ENCODE measurements around the gene PARD3. TPM values are rescaled to one million over a fixed set of nuclear protein-coding genes. Genes with fewer than 3 reads are reported as not detected.
A peak's percentile ranks its signal among the peaks of the same experiment; 100 is the strongest.

PARD3 gene
- total RNA-seq, 1 experiment from 2014 or later: 50.0 TPM

GRCh38 chr10:34177445-34177844 lies 637.7 kb downstream of the PARD3 start:
- no peaks in the 10 kb centered on the region for H3K36me3 ChIP-seq
- DNase-seq: no peak
- no peaks in the 10 kb centered on the region for H3K27me3 ChIP-seq
- H3K9me3 ChIP-seq: no peaks in the 10 kb centered on the region
- no peak overlapping the region for H3K4me3 ChIP-seq

DNA sequence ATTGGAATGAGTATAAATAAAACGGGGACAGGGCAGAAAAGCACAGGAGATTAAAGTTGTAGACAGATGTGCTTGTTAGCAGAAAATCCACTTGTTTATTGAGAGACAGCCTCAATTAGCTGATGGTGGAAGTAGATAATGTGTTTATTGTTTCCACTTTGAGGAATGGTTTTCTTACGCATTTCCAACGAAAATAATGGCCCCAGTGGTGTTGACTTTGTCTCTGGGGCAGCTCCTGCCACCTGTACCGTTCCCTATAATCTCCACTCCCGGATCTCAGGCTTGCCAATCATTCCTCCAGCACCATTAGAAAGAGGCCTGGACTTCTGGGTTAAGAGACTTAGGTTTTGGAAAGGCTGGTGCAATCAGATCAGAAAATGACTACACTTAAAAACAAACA lies 638.7 kb downstream of the PARD3 start:
- Histone ChIP-seq H3K36me3 (no peaks in the 10 kb centered on the region), H3K4me3 (no peak overlapping the region), H3K9me3 (no peaks in the 10 kb centered on the region), H3K27me3 (no peaks in the 10 kb centered on the region)
- no peak for DNase-seq

DNA sequence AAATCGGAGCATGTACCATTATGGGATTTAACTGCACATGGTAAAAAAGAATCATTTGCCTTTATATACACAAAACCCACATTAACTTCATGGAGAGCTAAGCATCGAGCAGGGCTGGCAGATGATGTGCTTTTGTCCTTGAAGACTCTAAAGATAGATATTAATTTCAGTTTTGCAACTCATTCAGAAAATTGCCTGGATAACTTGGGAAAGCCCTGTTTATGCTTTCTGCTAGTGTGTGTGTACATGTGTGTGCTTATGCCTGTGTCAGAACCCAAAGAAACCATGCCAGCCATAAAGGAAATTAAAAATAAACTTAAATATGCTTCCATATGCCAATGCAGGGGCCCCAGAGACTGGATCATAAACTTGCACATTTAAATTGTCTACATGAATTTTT lies 640.0 kb downstream of the PARD3 start:
- Histone ChIP-seq H3K4me3 (no peak overlapping the region), H3K27me3 (no peaks in the 10 kb centered on the region), H3K36me3 (no peaks in the 10 kb centered on the region), H3K9me3 (no peaks in the 10 kb centered on the region)
- no peak for DNase-seq

DNA sequence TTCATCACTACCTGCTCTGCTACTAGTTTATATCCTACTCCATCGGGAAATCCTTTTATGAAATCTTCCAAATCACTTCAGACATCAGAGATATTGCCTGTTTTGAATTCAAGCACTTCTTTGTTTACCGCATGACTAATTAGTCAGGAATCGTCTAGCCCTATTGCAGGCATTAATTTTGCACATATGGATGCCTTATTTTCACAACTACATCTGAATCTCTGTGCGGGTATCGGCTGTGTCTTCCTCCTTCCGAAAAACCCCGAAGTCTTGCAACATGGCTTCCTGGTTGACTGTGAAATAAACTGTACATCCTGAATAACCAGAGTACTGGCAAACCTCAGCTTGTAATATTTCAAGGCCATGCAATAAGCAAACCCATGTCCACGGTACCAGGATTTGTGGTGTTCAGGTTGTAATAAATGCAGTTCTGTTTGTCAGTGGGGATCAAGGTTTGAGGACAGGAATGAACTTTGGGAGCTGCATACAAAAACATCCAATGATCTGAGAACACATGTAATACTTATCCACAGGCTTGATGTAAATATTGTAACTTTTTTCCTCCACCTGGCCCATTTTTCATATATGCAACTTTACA lies 642.1 kb downstream of the PARD3 start:
- Histone ChIP-seq H3K4me3 (no peak overlapping the region), H3K36me3 (no peaks in the 10 kb centered on the region), H3K9me3 (no peaks in the 10 kb centered on the region), H3K27me3 (no peaks in the 10 kb centered on the region)
- no peak for DNase-seq

DNA sequence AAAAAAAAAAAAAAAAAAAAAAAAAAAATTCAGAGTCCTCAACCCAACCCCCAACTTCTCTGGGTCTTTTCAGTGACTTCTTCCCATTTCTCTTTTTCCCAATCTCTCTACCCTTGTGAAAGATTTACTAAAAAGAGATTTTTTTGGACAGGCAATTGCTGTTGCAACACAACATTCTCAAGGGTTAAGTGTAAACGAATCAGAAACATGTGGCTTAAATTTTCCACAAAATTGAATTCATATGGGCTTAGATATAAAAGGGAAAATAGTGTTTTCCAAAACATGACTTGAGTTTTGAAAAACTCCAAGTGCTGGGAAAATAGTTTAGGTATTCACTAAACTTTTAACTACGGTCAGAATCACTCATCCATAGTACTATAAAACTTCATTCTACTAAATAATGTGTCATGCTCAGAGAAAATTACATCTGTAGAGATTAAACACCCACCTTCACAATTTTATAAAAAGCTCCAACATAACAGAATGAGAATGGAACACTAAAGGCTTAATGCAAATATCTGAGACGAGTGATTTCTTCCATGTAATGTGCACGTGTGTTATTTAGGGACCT lies 643.1 kb downstream of the PARD3 start:
- no peak for DNase-seq

DNA sequence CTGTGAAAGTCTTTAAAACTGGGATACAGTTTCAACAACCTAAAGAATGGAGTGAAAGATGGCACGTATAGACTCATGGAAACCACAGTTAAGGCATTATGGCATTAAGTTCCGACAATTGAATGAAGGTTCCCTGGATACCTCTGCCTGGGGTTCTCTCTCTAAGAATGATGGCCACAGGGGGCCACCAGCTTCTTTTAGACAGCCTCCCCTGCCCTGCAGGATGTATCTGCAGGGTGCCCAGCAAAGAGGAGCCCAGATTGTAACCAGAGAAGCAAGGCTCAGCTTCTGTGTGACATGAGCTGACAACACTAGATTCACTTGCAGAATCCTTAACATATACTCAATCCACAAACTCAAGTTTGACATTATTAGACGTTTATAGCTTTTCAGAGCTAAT lies 645.4 kb downstream of the PARD3 start:
- no peaks in the 10 kb centered on the region for H3K9me3 ChIP-seq
- DNase-seq: no peak
- H3K4me3 ChIP-seq: no peak overlapping the region
- H3K36me3 ChIP-seq: no peaks in the 10 kb centered on the region
- no peaks in the 10 kb centered on the region for H3K27me3 ChIP-seq

More for the DNA sequence above, 643.1 kb downstream of the PARD3 start:
- Histone ChIP-seq H3K4me3 (no peak overlapping the region), H3K9me3 (no peaks in the 10 kb centered on the region), H3K36me3 (no peaks in the 10 kb centered on the region), H3K27me3 (no peaks in the 10 kb centered on the region)

- Histone ChIP-seq H3K9me3 (no peaks in the 10 kb centered on the region), H3K4me3 (no peak overlapping the region), H3K36me3 (no peaks in the 10 kb centered on the region), H3K27me3 (no peaks in the 10 kb centered on the region)
- no peak for DNase-seq
These were observed 646.0 kb downstream of the PARD3 start for GRCh38 chr10:34169131-34169530.

DNA sequence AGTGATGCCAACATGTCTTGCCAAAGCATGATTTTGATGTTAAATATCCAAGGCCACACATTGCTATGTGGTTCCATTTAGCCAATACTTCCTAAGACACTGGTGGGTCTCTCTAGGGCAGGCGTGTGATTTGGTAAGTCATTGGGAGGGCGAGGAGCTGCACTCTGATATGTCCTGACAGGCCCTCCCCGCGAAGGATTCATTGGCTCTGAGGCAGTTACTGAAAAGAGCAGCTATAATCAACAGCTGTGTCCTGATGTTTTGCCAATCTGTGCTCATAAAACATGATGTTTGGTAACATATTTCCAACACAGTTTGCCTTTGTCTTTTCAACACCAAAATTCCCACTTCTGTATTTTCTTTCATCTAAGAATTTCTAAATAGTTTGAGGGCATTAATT lies 646.7 kb downstream of the PARD3 start:
- Histone ChIP-seq H3K4me3 (no peak overlapping the region), H3K9me3 (no peaks in the 10 kb centered on the region), H3K27me3 (no peaks in the 10 kb centered on the region), H3K36me3 (no peaks in the 10 kb centered on the region)
- no peak for DNase-seq

- no peaks in the 10 kb centered on the region for H3K27me3 ChIP-seq
- H3K9me3 ChIP-seq: no peaks in the 10 kb centered on the region
- no peak overlapping the region for H3K4me3 ChIP-seq
- no peaks in the 10 kb centered on the region for H3K36me3 ChIP-seq
- no peak for DNase-seq
These were observed 648.3 kb downstream of the PARD3 start for GRCh38 chr10:34166823-34167222.

- no peak for DNase-seq
- Histone ChIP-seq H3K36me3 (no peaks in the 10 kb centered on the region), H3K9me3 (no peaks in the 10 kb centered on the region), H3K4me3 (no peak overlapping the region), H3K27me3 (no peaks in the 10 kb centered on the region)
These were observed 648.7 kb downstream of the PARD3 start for GRCh38 chr10:34166354-34166753.

GRCh38 chr10:34164029-34164428 lies 651.1 kb downstream of the PARD3 start:
- H3K36me3 ChIP-seq: no peaks in the 10 kb centered on the region
- no peak for DNase-seq
- no peak overlapping the region for H3K4me3 ChIP-seq
- H3K9me3 ChIP-seq: no peaks in the 10 kb centered on the region
- no peaks in the 10 kb centered on the region for H3K27me3 ChIP-seq

DNA sequence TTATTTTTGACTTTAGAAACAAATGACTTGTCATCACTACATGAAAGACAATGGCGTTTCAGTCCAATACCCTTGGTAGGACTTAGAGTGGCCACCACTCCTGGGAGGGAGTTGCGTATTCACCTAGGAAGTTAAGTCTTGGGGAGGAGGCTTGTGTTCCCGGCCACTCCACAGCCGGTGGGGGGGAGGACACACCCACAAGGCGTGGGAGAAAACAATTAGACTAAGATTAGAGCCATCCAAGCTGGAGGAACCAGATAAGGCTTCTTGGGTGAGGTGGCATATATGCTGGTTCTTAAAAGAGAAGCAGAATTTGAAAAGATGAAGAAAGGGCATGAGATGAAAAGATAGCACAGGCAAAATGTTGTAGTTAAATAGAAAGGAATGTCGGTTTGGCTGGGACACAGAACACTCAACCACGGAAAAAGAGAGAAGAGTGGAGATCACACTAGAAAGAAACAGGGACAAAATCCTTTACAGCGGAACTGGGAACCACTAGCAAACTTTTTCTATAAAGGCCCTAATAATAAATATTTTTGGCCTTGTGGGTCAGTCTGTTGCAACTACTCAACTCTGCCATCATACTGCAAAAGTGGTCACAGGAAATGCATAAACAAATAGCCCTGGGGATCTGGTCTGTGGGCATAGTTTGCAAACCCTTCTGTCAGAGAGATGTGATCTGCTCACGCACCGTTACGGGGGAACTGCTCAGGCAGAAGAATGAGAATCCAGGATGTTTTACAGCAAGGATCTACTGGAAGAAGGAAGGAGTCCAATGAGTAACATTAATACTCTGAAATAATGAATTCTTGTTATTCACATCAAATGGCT lies 651.8 kb downstream of the PARD3 start:
- no peak for DNase-seq
- Histone ChIP-seq H3K4me3 (no peak overlapping the region), H3K27me3 (no peaks in the 10 kb centered on the region), H3K36me3 (no peaks in the 10 kb centered on the region), H3K9me3 (no peaks in the 10 kb centered on the region)

- no peaks in the 10 kb centered on the region for H3K9me3 ChIP-seq
- no peaks in the 10 kb centered on the region for H3K36me3 ChIP-seq
- H3K4me3 ChIP-seq: no peak overlapping the region
- no peaks in the 10 kb centered on the region for H3K27me3 ChIP-seq
- DNase-seq: no peak
These were observed 653.2 kb downstream of the PARD3 start for GRCh38 chr10:34161777-34162370.

- Histone ChIP-seq H3K36me3 (no peaks in the 10 kb centered on the region), H3K4me3 (no peak overlapping the region), H3K27me3 (no peaks in the 10 kb centered on the region), H3K9me3 (no peaks in the 10 kb centered on the region)
- no peak for DNase-seq
These were observed 654.5 kb downstream of the PARD3 start for GRCh38 chr10:34160595-34160994.

GRCh38 chr10:34157501-34157900 lies 657.6 kb downstream of the PARD3 start:
- H3K9me3 ChIP-seq: no peaks in the 10 kb centered on the region
- no peak for DNase-seq
- H3K4me3 ChIP-seq: no peak overlapping the region
- H3K36me3 ChIP-seq: no peaks in the 10 kb centered on the region
- no peaks in the 10 kb centered on the region for H3K27me3 ChIP-seq

DNA sequence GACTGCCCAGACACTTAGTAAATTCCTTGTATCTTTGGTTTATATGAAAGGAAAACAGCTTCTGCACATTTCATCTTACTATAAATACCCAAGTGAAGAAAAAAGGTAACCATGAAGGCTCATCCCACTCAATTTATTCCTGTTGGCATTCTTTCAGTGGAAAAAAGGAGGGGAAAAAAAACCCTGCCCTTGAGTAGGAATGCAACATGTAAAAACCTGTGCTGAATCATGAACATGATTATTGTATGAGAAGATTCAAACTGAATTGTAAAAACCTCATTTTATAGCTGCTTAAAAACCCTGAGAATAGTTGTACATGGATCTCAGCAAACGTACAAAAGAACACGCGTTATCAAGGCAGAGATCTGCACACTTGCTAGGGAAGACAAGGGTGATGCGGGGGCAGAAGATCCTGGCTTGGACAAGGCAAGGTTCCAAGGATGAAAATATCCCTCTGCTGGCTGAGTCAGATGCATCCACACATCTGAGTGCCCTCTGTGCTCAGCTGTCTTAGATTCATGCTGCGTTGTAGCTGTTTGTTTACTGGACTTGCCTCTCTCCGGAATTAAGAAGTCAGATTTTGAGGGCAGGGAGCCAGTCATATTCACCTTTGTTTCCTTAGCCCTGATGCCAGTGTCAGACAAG lies 658.2 kb downstream of the PARD3 start:
- peak; percentile 55 for DNase-seq

GRCh38 chr10:34155812-34156211 lies 659.3 kb downstream of the PARD3 start:
- no peaks in the 10 kb centered on the region for H3K36me3 ChIP-seq
- H3K4me3 ChIP-seq: no peak overlapping the region
- no peak for DNase-seq
- H3K9me3 ChIP-seq: no peaks in the 10 kb centered on the region
- H3K27me3 ChIP-seq: no peaks in the 10 kb centered on the region

More for the DNA sequence above, 658.2 kb downstream of the PARD3 start:
- no peaks in the 10 kb centered on the region for H3K9me3 ChIP-seq
- no peaks in the 10 kb centered on the region for H3K36me3 ChIP-seq
- no peaks in the 10 kb centered on the region for H3K27me3 ChIP-seq
- no peak overlapping the region for H3K4me3 ChIP-seq

All from MG63 (cell line).